Activated CD4-positive, alpha-beta T cell treated with anti-CD3 and anti-CD28 coated beads for 1 hour (primary cell): ENCODE results near the gene LRRC63.
A peak's percentile ranks its signal among the peaks of the same experiment; 100 is the strongest.
"Not testable (repeated sequence)": the region's sequence is repeated elsewhere in the genome, so short reads cannot be mapped to it uniquely, and the experiment has no call there.

Source experiments
- DNase-seq: peaks from one replicate; pipeline ENCODE4 v3.0.0-alpha.2; 2020

LRRC63 gene

DNA sequence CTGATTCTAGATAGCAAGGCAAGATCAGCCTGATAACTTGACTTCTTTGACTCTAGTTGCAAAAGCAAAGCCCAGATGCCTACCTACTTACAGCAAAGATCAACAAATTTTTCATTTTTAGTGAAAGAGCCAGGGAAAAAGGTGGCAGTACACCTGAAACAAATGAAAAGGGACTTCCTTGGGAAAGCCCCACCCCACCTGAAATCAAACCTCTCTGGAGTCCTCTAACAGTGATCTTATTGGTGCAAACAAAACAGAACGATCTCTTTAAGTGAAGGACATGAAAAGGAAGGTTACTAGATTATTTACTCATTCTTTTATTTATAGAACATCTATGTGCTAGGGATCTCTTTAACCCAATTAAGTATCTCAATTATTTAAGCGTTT lies 29.2 kb upstream of the LRRC63 start:
- no peak for DNase-seq

DNA sequence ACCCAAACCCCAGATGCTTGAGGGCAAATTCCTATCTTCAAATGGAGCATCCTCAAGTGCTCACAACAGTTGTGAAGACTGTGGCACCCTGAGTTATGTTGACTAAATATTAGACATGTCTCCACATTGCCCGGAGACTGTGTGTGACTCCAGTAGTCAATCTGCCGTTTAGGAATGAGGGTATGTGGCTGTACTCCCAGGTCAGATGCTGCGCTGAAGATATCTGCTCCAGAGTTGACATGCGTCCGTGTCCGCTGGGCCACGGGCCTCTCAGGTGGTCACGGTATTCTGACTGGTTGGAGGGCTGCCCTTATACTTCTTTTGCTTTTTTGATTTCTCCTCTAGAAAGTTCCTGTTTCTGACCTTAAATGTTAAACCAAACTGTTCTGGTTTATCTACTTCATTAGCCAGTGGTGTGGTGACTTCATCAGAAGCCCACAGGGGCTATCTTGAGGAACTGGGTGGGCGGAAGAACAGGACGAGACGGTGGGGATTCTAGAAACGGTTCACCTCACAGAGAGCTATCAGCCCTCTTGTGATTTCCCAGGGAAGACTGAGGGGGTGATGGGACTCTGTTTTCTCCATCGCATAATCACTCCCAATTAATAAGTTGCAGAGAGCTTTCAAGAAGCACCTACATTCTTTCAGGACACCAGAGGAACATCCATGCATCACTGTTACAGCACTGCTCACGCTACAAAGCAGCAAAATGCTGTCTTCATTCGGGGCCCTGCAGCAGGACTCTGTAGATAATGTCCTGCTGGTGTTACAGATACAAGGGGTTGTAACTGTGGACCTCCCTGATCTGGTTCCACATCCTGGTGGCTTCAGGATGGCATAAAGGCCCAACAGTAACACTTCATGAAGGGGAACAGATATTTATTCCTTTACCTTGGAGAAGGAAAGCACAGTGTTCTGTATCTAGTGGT lies 28.4 kb upstream of the LRRC63 start:
- no peak for DNase-seq

GRCh38 chr13:46184277-46184699 lies 27.4 kb upstream of the LRRC63 start:
- peak; percentile 62 for DNase-seq

DNA sequence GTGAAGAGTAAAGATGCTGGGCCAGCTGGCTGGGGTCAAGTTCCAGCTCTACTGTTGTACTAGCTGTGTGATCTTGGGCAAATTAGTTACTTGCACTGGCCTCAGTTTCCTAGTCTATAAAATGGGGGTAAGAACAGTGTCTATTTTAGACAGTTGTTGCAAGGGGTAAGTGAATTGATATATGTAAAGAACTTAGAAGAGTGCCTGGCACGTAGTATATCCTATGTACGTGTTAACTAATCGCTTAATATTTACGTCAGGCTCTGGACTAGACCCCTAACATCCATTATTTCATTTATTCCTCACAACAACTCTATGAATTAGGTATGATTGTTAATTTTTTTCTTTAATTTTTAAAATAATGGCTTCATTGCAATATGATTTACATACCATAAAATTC lies 26.1 kb upstream of the LRRC63 start:
- no peak for DNase-seq

DNA sequence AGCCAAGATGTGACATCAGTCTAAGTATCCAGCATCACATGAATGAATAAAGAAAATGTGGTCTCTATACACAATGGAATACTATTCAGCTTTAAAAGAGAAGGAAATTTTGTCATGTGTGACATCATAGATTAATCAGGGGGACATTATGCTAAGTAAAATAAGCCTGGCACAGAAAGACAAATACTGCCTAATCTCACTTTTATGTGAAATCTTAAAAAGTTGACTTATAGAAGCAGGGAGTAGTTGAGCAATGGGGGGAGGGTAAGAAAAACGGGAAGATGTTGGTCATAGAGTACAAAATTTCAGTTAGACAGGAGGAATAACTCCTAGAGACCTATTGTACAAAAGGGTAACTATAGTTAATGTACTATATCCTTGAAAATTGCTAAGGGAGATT lies 19.3 kb upstream of the LRRC63 start:
- DNase-seq, result no peak

DNA sequence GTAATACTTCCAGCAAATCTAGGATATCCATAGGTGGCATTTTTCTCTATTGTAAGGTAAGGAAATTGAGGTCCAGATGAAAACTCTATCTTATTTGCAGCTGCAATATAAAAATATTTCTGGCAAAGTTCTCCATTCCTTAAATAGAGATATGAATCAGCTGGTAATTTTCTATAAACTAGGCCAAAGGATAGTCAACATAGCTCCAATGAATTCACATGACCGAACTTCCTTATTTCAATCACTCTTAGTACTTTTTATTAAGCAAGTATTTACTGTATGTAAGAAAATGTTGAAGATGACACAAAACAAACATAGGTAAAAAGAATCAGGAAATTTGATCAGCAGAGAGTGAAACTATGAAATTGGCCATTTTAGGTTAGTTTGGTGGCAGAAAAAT lies 16.7 kb upstream of the LRRC63 start:
- DNase-seq, result no peak

DNA sequence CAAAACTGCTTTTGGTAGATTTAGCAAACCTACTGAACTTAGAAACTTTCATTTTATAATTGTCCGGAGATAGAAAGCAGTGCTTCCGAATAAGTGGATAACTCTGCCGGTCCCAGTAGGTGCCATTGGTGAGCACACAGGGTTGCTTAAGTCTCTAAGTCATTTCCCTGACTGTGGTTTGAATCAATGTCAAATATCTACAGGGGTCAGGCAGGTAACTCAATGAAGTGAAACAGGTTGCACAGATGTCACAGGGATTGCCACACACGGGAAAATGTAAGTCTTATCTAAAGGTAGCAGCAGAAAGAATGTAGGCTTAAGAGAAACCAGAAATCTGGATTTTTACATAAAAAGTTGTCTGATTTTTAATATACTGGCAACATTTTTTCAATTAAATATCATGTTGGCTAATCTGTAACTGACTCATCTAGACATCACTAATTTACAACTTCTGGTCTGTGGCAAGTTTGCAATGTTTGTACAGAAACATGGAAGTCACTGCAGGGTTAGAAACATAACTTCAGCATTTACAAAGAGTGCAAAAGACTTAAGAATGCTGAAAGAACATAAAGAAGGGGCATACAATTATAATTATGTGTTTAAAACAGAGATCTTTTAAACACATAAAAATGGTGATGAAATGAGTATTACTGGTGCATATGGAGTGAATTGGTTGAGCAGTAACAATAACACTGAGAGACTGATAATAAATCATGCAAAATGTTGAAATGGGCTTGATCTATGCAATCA lies 14.3 kb upstream of the LRRC63 start:
- no peak for DNase-seq

DNA sequence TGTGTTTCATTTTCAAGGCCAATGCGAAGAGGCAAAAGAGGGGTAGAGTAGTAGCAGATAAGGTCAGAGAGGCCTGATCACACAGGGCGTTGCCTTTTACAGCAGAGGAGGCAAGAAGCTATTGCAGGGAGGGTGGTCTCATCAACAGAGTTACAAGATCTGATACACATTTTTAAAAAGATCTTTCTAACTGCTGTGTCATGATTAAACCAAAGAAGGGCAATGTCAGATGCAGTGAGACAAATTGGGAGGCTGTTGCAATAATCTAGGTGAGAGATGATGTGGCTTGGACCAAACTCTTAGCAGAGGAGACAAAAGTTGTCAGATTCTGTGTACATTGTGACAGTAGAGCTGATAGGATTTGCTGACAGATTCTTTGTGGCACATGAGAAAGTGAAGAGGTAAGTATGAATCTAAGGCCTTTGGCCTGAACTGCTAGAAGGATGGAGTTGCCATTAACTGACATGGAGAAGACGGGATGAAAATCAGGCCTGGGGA lies 13.0 kb upstream of the LRRC63 start:
- DNase-seq, result no peak

GRCh38 chr13:46202188-46202795 lies 9.4 kb upstream of the LRRC63 start:
- no peak for DNase-seq

GRCh38 chr13:46202966-46203365 lies 8.8 kb upstream of the LRRC63 start:
- no peak for DNase-seq

GRCh38 chr13:46206143-46206542 lies 5.6 kb upstream of the LRRC63 start:
- no peak for DNase-seq

DNA sequence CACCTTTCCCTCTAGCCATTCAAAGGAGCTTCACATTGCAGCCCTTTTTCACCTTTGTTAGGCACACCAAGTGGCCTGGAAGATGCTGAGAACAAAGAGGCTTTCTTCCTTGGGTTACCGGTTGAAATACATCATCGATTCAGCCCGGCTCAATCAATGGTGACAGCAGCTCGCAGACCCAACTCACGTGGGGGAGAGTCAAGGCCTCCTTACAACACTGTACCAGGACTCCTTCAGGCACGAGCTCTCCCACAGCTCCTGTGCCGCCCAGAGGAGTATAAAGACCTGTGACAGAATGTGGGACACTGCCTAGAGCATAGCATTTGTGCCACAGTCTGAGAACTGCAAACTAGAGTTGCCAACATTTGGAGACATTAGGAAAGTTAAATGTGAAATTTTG lies 3.9 kb upstream of the LRRC63 start:
- no peak for DNase-seq

GRCh38 chr13:46210362-46211083 lies 1.2 kb upstream of the LRRC63 start:
- DNase-seq, result no peak

DNA sequence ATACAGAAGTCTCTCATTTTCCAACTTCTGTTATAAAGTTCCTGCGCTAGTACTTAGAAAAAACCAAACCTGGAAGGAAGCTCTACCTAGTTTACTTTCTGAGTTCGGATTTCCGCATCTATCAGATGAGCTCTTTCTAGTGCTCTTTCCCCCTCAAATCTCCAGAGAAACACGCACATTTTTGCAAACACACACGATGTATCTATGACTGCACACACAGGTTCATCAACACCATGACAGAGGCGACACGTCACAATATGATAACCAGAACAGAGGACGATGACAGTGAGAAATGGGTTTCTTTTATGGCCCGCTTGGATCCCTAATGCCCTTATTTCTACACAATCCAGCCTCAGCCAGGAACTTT lies 629 bp upstream of the LRRC63 start:
- no peak for DNase-seq

GRCh38 chr13:46213242-46213641 lies 1.5 kb downstream of the LRRC63 start:
- DNase-seq, result no peak

- DNase-seq, result not testable (repeated sequence)
These were observed 3.0 kb downstream of the LRRC63 start for GRCh38 chr13:46214741-46215140.

GRCh38 chr13:46220234-46220633 lies 8.5 kb downstream of the LRRC63 start:
- not testable (repeated sequence) for DNase-seq

- DNase-seq, result no peak
These were observed 17.5 kb downstream of the LRRC63 start for GRCh38 chr13:46229251-46229650.

DNA sequence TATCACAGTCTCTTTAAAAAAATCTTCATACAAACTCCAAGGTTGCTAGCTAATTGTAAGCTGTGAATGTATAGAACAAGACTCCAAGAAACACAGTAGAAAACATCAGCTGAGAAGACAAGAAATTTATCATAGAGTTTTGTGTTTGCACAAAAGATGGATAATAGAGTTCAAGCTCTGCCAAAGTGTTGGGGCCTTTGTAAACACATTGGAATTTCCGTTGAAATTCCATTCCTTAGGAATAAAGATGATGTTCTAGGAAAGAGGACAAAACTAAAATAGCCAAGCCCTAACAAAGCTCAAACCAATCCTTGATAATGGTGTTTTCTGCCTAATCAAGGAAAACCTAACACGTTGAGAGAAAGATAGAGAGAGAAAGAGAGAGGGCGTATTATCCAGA lies 20.6 kb downstream of the LRRC63 start:
- DNase-seq, result no peak

DNA sequence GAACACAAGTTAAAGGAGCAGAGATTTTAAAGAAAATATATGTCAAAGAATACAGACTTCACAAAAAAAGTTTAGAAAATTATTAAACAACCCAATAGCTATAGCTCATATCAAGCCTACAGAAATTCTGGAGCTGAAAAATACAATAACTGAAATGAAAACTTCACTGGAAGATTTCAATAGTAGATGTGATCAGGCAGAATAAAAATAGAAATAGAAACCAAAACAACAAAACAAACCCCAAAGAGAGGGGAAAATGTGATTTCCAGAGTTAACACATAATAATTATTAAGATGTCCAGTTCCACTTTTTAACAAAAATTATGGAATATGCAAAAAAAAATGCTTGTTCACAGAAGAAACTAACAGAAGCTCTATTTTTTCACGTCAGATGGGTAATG lies 23.6 kb downstream of the LRRC63 start:
- DNase-seq, result no peak

GRCh38 chr13:46265292-46265691 lies 53.6 kb downstream of the LRRC63 start:
- no peak for DNase-seq

GRCh38 chr13:46267166-46267565 lies 55.4 kb downstream of the LRRC63 start:
- DNase-seq, result no peak

- no peak for DNase-seq
These were observed 58.7 kb downstream of the LRRC63 start for GRCh38 chr13:46270416-46270815.
